Fibroblast of peridontal ligament (primary cell): ENCODE measurements around the gene GLI2.

Experiments used
- DNase-seq: peaks from one replicate; pipeline ENCODE4 v3.0.0-alpha.2; 2010; ENCODE audit errors: extremely low read depth

GLI2 gene

DNA sequence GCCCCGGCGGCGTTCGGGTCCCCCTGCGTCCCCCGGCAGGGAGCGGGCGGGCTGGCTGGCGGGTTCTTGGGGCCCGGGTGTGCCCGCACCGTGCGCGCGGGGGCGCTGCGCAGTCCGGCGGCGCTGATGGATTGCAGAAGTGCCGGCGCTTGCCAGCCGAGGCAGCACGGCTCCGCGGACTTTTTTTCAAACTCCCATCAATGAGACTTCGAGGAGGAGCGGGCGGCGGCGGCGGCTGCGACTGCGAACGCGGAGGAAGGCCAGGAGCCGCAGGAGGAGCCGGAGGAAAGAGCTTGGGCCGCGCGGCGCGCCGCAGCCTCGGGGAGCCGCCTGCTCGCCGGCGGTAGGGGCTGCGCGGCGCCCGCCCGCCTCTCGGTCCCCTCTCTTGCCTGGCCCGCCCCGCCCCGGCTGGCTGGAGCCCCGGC lies at the start of gene GLI2:
Gene GLI2, plus strand, starts transcription at position 123 of the 425 bp plus-strand sequence. CDS start 61,453 bp downstream, outside the sequence.
- DNase-seq, result peak; percentile 86

- no peak for DNase-seq
Measured at GRCh38 chr2:120685974-120686297, 49.7 kb upstream of the GLI2 start.

GRCh38 chr2:120686511-120687168 lies 49.0 kb upstream of the GLI2 start:
- DNase-seq, result no peak

DNA sequence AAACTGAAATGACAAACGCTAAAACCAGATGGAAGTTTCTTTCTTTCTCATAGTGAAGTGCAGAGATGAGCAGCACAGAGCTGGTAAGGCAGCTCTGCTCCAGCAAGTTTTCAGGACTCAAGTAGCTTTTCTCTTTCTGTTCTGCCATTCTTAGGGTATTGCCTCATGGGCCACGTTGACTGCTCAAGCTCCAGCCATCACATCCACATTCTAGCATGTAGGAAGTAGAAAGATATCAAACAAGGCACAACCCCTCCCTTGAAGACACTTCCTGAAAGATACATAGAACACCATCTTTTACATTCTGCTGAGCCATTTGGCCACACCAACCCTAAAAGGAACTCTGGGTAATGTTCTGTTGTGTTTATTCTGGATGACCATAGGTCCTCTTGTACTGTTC lies 48.5 kb upstream of the GLI2 start:
- no peak for DNase-seq

DNA sequence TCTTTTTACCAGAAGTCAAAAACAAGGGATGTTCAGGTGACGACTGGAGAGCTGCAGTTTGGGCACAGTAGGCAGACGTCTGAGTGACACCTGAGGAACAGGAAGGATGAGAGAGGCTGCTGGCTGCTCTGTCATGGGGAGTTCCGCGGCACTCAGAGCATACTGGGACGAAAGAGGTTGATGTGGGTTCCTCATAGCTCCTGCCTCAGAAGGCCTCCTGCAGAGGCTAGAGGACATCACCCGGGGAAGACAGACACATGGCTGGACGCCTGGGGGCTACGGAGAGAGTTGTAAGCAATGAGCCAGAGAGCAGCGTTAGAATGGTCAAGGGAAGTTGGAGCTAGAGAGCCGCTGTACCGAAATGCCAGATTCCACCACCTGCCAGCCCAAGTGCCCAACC lies 45.1 kb upstream of the GLI2 start:
- no peak for DNase-seq

GRCh38 chr2:120691410-120691809 lies 44.3 kb upstream of the GLI2 start:
- no peak for DNase-seq

DNA sequence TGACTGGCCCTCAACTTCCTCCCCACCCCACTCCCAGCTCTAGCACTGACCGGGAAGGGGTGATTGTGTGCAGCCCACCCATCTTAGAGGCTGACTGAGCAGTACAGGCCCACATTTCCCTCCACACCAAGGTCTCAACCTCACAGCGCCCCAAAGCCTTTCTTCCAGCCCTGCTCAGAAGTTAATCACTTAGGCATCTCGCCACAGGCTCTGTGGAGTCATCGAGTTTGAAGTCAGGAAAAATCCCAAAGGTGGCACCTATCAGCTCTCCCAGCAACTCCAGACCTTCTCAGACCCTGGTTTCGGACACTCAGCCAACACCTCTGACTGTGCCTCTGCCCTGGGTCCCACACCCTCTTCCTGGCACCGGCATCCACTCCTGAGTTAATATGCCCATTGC lies 43.0 kb upstream of the GLI2 start:
- DNase-seq, result no peak

DNA sequence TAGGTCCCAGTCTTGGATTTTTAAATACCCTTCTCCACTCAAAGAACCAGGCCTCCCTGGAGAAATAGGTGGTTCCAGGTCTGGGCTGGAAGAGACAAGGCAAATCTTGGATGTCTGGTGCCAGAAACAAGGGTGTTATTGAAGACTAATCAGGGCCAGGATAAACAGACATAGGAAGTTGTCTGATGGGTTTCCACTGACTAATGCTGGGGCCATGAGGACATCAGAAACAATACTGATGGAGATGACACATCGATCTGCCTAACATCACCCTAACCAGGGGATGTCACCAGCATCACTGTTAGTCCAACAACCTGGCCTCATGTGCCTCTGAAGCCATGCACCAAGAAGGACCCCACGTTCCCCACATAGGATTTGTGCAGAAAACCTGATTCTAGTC lies 42.5 kb upstream of the GLI2 start:
- no peak for DNase-seq

DNA sequence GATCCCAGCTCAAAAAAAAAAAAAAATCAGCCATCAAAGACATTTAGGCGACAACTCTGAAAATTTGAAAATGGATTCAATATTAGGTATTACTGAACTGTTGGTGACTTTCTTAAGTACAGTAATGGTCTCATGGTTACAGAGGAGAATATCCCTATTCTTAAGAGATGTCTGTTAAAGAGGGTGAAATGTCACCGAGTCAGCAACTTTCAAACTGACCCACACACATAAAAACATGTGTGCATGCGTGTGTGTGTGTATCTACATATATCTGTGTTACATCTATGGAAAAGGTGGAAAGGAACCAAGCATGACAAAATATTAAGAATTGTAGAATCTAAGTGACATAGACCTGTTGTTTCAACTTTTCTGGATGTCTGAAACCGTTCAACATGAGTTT lies 41.6 kb upstream of the GLI2 start:
- DNase-seq, result no peak

DNA sequence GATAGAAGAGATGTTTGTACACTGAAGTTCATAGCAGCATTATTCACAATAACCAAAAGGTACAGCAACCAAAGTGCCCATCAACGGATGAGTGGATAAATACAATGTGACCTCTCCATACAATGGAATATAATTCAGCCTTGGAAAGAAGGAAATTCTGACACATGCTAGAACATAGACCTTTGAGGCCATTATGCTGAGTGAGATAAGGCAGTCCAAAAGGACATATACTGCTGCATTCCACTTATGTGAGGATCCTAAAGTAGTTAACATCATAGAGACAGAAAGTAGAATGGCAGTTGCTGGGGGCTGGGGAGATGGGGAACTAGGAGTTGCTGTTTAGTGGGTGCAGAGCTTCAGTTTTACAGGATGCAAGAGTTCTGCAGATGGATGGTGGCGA lies 38.2 kb upstream of the GLI2 start:
- DNase-seq, result no peak

DNA sequence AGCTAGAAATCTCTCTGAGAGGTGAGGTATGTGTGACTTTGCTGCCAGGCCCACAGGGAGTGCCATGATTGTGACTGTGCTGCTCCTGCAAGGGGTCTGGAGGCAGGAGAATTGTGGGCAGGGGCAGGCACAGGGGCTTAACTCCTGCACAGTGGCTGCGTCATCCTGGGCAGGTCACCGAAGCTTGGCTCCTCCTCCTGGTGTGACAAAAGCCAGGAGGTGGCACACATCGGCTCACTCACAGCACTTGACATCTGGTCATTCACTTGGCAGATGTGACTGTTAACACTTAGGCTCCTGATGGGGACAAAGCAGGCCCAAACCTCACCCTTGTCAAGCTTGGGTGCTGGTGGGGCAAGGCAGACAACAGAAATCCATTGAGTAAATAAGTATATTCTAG lies 36.4 kb upstream of the GLI2 start:
- DNase-seq, result no peak

DNA sequence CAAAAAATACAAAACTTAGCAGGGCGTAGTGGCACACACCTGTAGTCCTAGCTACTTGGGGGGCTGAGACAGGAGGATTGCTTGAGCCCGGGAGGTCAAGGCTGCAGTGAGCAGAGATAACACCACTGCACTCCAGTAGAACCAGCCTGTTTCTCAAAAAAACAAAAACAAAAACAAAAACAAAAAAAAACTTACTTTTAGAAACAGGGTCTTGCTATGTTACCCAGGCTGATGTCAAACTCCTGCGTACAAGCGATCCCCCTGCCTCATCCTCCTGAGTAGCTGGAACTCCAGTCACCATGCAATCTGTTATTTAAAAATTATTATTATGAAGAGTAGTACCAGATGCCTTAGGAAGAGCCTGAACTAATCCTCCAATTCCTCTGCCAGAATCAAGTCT lies 35.0 kb upstream of the GLI2 start:
- no peak for DNase-seq

- no peak for DNase-seq
Measured at GRCh38 chr2:120701096-120701495, 34.6 kb upstream of the GLI2 start.

DNA sequence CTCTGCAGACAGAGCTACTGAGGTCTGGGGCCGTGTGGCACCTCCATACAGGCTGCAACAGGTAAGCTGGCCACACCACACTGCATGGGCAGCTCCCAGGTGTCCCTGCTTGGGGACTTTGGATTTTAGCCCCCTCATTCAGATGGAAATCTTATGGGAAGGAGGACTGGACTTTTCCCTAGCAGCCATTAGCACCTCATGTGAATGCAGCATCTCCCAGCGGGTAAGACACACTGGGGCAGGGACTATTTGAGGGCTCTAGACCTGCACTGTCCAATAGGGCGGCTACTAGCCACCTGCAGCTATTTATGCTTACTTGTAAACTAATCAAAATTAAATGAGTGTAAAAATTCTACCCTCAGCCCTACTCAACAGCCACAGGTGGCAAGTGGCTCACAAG lies 34.2 kb upstream of the GLI2 start:
- DNase-seq, result no peak

GRCh38 chr2:120702061-120702460 lies 33.6 kb upstream of the GLI2 start:
- DNase-seq, result no peak

DNA sequence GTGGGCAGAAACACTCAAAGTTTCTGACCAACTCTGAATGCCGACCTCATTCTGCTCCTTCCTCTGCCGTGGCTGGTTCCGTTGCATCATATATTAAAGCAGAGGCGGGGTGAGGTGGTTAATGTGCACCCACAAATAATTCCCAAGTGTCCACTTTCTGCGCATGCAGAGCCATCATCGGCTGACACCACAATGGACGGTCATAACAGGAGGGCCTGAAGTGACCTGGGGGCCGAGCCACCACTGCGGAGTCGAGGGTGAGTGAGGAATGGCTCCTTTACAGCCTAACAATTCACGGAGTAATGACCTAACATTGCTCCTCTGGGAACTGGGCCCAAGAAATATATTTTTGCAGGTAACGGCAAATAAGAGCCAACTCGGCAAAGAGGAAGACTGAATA lies 32.9 kb upstream of the GLI2 start:
- no peak for DNase-seq

DNA sequence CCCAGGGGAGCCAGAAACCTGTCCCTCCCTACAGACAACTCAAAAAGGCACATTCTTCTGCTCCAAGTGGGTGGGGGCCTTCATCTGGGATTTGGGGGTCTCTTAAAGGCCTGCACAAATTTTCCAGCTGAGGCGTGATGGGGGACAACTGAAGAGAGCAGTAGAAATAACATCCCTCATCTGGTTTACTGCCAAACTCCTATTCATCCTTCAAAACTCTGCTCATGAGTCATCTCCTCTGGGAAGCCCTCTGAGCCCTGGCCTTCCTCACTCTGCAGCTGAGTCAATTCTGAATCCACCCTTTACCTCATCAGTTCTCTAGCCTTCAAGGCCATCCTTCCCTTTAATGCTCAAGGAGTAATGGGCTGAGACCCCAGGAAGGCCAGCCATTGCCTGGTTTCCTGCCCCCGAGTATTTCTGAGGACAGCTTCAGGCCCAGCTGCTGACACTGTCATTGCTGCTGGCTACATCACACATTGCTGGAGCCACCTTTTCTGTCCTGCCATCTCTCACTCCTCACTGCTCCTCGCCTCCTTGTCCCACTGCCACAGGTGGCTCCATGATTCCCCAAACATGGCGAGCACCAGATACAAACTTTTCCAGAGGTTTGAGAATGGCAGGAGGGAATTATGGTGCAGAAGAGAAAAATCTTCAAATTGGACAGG lies 32.2 kb upstream of the GLI2 start:
- peak; percentile 69 for DNase-seq

- no peak for DNase-seq
Measured at GRCh38 chr2:120704696-120705095, 31.0 kb upstream of the GLI2 start.

GRCh38 chr2:120707816-120708215 lies 27.9 kb upstream of the GLI2 start:
- DNase-seq, result no peak

GRCh38 chr2:120708944-120709607 lies 26.6 kb upstream of the GLI2 start:
- no peak for DNase-seq

DNA sequence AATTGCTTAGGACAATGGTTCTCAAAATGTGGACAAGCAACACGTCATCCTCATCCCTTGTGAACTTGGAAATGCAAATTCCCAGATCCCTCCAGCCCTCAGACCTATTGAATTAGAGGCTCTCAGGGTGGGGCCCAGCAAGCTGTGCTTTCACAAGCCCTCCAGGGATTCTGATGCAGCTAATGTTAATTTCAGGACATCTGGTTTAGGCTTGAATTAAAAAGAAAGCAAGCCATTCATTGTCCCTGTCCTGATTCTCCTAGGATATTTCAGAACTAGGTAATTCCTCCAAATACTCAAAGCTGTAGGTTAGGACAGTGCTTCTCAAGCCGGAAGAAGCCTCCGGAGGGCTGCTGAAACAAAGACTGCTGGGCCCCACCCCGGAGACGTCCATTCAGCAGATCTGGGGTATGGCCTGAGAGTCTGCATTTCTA lies 26.0 kb upstream of the GLI2 start:
- DNase-seq, result peak; percentile 53

DNA sequence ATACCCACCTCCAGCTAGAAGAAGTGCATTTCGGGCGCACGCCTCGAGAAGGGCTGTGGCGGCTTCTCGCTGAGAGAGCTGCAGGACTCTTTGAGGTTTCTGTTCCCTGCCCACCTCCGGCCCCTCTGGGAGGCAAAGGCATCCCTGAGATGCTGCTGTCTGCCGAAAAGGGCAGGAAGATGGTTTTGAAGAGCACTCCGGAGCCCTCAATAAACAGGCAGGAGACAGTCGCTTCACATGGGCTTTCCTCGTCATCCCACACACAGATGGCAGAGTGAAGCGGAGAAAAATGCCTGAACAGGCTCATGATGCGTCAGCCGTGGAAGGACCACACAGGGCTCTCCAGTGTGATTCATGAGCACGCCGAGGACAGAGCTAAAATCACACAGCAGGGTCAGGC lies 25.4 kb upstream of the GLI2 start:
- no peak for DNase-seq

- DNase-seq, result no peak
Measured at GRCh38 chr2:120711694-120712093, 24.0 kb upstream of the GLI2 start.
